Measurements from ENCODE around the gene LUC7L2. TPM values are rescaled to one million over a fixed set of nuclear protein-coding genes. Genes with fewer than 3 reads are reported as not detected.
A peak's percentile ranks its signal among the peaks of the same experiment; 100 is the strongest.

Gene LUC7L2
- total RNA-seq, 1 experiment from 2014 or later = 145 TPM

DNA sequence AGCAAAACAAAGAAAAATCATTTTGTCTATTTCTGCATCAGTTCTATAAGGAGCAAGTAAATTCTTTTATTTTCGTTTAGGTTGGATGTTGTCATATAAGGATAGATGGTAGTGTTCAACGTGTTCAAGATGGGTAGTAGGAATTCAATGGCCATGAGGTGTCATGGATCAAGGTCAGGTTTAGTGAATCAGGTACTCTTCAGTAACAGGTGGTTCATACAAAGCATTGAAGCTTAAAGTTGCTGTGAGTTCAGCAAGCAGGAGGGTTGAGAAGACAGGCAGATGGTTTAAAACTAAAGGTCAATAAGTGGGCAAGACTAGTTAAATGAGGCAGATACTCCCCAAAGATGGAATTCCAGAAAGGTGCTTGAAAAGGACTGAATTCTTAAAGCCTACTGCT, 5.6 kb downstream of the LUC7L2 start:
- Mint-ChIP-seq H3K36me3 (ENCODE audit: insufficient read depth, unreplicated experiment) (peaks cover 45% of the 10 kb centered on the region), H3K4me1 (ENCODE audit: insufficient read depth, unreplicated experiment) (peaks cover 29% of the 10 kb centered on the region), H3K27ac (ENCODE audit: low read depth, unreplicated experiment) (no peak overlapping the region), H3K27me3 (ENCODE audit: insufficient read depth, unreplicated experiment) (no peaks in the 10 kb centered on the region), H3K9me3 (ENCODE audit: unreplicated experiment) (no peaks in the 10 kb centered on the region), H3K4me3 (ENCODE audit: unreplicated experiment) (no peak overlapping the region)
- CTCF ChIA-PET = no interaction called here
- POLR2A ChIA-PET = interaction anchor here (0.5 to 3.5 kb wide), 2 partner anchors 9 to 317 kb away, joined by 3 to 27 read pairs; no protein-coding TSS in a partner anchor
- TF ChIP-seq CTCF (IDR thresholded peaks at IDR 0.05; ENCODE audit: unreplicated experiment) = no peak
- intact Hi-C loops (cut with micrococcal nuclease) = no loop called here
- BruUV-seq (replicated peaks) = no TSS peak
- DNase-seq (ENCODE audit: unreplicated experiment) = no peak

DNA sequence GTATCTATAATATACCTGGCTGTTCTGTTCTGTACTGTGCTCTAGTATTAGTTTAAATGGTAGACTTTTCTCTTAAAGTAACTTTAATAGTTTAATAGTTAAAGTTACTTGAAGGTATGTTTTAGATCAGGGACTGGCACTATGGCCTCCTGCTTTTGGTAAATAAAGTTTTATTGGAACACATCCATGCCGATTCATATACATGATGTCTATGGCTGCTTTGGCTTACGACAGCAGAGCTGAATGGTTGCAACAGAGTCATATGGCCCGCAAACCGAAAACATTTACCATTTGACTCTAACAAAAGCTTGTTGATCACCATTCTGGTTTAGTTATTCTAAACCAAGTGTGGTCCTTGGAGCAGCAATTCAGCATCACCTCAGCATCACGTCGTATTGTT, 6.7 kb downstream of the LUC7L2 start:
- H3K36me3 Mint-ChIP-seq (ENCODE audit: insufficient read depth, unreplicated experiment) = peaks cover 52% of the 10 kb centered on the region
- ChIA-PET POLR2A (interaction anchor here (0.7 to 3.5 kb wide), 3 partner anchors 8 to 124 kb away, joined by 3 to 27 read pairs (median 4); no protein-coding TSS in a partner anchor), CTCF (no interaction called here)
- intact Hi-C loops (cut with micrococcal nuclease) = no loop called here
- DNase-seq (ENCODE audit: unreplicated experiment) = no peak
- H3K27me3 Mint-ChIP-seq (ENCODE audit: insufficient read depth, unreplicated experiment) = no peaks in the 10 kb centered on the region
- TF ChIP-seq CTCF (IDR thresholded peaks at IDR 0.05; ENCODE audit: unreplicated experiment) = no peak
- H3K4me1 Mint-ChIP-seq (ENCODE audit: insufficient read depth, unreplicated experiment) = peaks cover 39% of the 10 kb centered on the region
- H3K9me3 Mint-ChIP-seq (ENCODE audit: unreplicated experiment) = no peaks in the 10 kb centered on the region
- BruUV-seq (replicated peaks) = no TSS peak
- H3K27ac Mint-ChIP-seq (ENCODE audit: low read depth, unreplicated experiment) = no peak overlapping the region
- H3K4me3 Mint-ChIP-seq (ENCODE audit: unreplicated experiment) = no peak overlapping the region

DNA sequence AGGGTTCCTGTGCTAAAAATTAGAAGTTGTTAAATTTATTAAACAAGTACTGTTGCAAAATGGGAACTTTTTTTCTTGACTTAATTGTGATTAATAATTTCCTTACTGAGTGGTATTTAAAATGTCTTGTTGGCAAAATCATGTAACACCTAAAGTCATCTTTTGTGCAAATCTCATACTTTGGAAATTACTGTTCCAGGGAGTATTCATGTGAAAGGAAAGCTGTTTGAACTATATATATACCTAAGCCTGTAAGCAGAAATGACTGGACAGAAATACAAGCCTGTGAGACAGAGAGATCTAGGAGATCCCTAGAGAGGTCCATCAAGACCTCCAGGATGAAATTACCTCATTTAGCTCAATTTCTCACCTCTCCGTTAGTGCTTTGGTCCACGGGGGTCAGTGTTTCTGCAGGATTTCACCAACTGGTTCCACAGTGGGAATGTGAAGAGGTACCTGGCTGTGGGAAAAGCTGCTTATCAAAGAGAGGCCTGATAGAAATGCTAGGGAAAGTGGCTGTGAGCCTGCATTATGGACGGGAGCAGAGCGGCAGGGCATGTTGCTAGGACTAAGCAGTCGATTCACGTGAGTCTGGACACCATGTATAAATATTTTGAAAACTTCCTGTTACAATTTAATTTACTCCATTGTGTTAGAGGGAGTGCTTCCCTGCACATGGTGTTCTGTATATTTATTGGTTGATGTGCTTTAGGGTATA, 7.9 kb downstream of the LUC7L2 start:
- H3K27ac Mint-ChIP-seq (ENCODE audit: low read depth, unreplicated experiment) = no peak overlapping the region
- no peak for DNase-seq (ENCODE audit: unreplicated experiment)
- H3K27me3 Mint-ChIP-seq (ENCODE audit: insufficient read depth, unreplicated experiment) = no peaks in the 10 kb centered on the region
- ChIA-PET CTCF (no interaction called here), POLR2A (interaction anchor here (0.7 kb wide), 1 partner anchor 9 kb away, joined by 3 read pairs; no protein-coding TSS in a partner anchor)
- H3K4me1 Mint-ChIP-seq (ENCODE audit: insufficient read depth, unreplicated experiment) = peaks cover 46% of the 10 kb centered on the region
- intact Hi-C loops (cut with micrococcal nuclease) = no loop called here
- no peak overlapping the region for H3K4me3 Mint-ChIP-seq (ENCODE audit: unreplicated experiment)
- peaks cover 56% of the 10 kb centered on the region for H3K36me3 Mint-ChIP-seq (ENCODE audit: insufficient read depth, unreplicated experiment)
- no peak for TF ChIP-seq CTCF (IDR thresholded peaks at IDR 0.05; ENCODE audit: unreplicated experiment)
- BruUV-seq (replicated peaks) = no TSS peak
- no peaks in the 10 kb centered on the region for H3K9me3 Mint-ChIP-seq (ENCODE audit: unreplicated experiment)

DNA sequence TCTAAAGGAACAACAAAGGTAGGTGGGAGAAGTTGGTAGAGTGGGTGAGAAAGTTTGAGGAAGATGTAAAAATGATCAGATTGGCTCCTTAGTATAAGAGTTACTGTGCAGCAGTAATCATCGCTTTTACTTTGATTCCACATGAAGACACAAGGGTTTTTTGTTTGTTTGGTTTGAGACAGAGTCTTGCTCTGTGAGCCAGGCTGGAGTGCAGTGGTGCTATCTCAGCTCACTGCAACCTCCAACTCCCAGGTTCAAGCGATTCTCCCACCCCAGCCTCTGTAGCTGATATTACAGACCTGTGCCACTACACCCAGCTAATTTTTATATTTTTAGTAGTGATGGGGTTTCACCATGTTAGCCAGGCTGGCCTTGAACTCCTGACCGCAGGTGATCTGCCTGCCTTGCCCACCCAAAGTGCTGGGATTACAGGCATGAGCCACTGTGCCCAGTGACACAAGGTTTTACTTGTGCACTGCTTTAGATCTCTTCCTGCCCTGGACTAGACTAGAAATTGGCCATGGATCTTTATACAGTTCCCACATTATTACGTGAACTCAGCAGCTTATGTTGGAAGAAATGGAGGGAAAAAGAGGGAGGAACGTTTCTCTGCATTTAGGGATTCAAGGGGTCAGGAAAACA, 10.7 kb downstream of the LUC7L2 start:
- Mint-ChIP-seq H3K4me1 (ENCODE audit: insufficient read depth, unreplicated experiment) (peaks cover 37% of the 10 kb centered on the region), H3K27me3 (ENCODE audit: insufficient read depth, unreplicated experiment) (no peaks in the 10 kb centered on the region), H3K4me3 (ENCODE audit: unreplicated experiment) (no peak overlapping the region), H3K9me3 (ENCODE audit: unreplicated experiment) (no peaks in the 10 kb centered on the region), H3K27ac (ENCODE audit: low read depth, unreplicated experiment) (peak overlapping the region; percentile 32), H3K36me3 (ENCODE audit: insufficient read depth, unreplicated experiment) (peaks cover 48% of the 10 kb centered on the region)
- no peak for DNase-seq (ENCODE audit: unreplicated experiment)
- CTCF ChIA-PET = interaction anchor here (0.6 to 0.7 kb wide), 2 partner anchors 36 to 740 kb away, joined by 3 to 4 read pairs; no protein-coding TSS in a partner anchor
- no peak for TF ChIP-seq CTCF (IDR thresholded peaks at IDR 0.05; ENCODE audit: unreplicated experiment)
- intact Hi-C loops (cut with micrococcal nuclease) = no loop called here
- BruUV-seq (replicated peaks) = no TSS peak
- POLR2A ChIA-PET = interaction anchor here (1.1 to 3.4 kb wide), 2 partner anchors 11 to 1028 kb away, joined by 3 to 23 read pairs; partner anchors contain the start of genes LUC7L2 and SLC37A3
